Panc1 (cell line): ENCODE results near the gene VSIG10L2. TPM values are rescaled to one million over a fixed set of nuclear protein-coding genes. Genes with fewer than 3 reads are reported as not detected.

Experiments
- ATAC-seq: fragments of 200-7000 bp; cut with Tn5 transposase; 2 replicates; pipeline ENCODE4 v1.9.1; 2020; ENCODE audit warnings: mild to moderate bottlenecking, moderate library complexity
- BruUV-seq: library from RNA; stranded (reverse); fragments of 400-500 nt; replicated peaks from 2 replicates; lab custom pipeline; 2021; lab: Mats Ljungman, UMichigan
- CTCF ChIA-PET: fragments of 300-600 bp; sonication (Branson Sonifier 250); formaldehyde crosslinking; loops from one replicate; lab custom pipeline; 2022; ENCODE audit warnings: antibody characterized with exemption; lab: Charles Lee
- POLR2A ChIA-PET: fragments of 300-600 bp; sonication (Branson Sonifier 250); formaldehyde crosslinking; loops from one replicate; lab custom pipeline; 2022; ENCODE audit warnings: antibody characterized with exemption; lab: Charles Lee
- DNase-seq: peaks from one replicate; pipeline ENCODE4 v3.0.0-alpha.2; 2010; ENCODE audit warnings: low read depth, low spot score
- H3K27ac ChIP-seq: 2 replicates; pipeline ENCODE4 v1.5.1; 2011; ENCODE audit warnings: mild to moderate bottlenecking, low read length, inconsistent platforms
- H3K27me3 ChIP-seq: fragments of 200-500 bp; sonication (Bioruptor generic); 2 replicates; pipeline ENCODE4 v1.6.0; 2014; ENCODE audit warnings: low read length, inconsistent platforms; ENCODE audit not compliant: control insufficient read depth, insufficient read depth
- H3K36me3 ChIP-seq: fragments of 200-500 bp; sonication (Bioruptor generic); 2 replicates; pipeline ENCODE4 v1.5.1; 2014; ENCODE audit warnings: inconsistent platforms, mild to moderate bottlenecking, low read length, moderate library complexity; ENCODE audit not compliant: control insufficient read depth, insufficient read depth
- H3K4me1 ChIP-seq: 2 replicates; pipeline ENCODE4 v1.5.1; 2011; ENCODE audit warnings: inconsistent platforms, mild to moderate bottlenecking, low read length, moderate library complexity; ENCODE audit not compliant: control insufficient read depth, insufficient read depth
- H3K4me3 ChIP-seq, 2 experiments: 2 replicates each; pipeline ENCODE4 v1.5.1; 2011 to 2012; ENCODE audit warnings: low read depth in 2 of 2, low read length in 2 of 2, mild to moderate bottlenecking in 2 of 2, inconsistent platforms in 1 of 2, moderate library complexity in 1 of 2
- H3K9me3 ChIP-seq: fragments of 200-500 bp; sonication (Bioruptor generic); 2 replicates; pipeline ENCODE4 v1.5.1; 2014; ENCODE audit warnings: low read depth, mild to moderate bottlenecking, inconsistent platforms, low read length, moderate library complexity; ENCODE audit not compliant: control insufficient read depth, insufficient read depth
- POLR2AphosphoS5 ChIP-seq: IDR thresholded peaks from 2 replicates; pipeline ENCODE4 v1.6.1; 2012; ENCODE audit warnings: mild to moderate bottlenecking, low read depth, low read length, moderate library complexity
- REST ChIP-seq, 2 experiments: IDR thresholded peaks; 2 replicates each; pipeline ENCODE4 v1.6.1; 2011 to 2012; ENCODE audit warnings: low read depth in 2 of 2, control low read depth in 1 of 2, low read length in 1 of 2, mild to moderate bottlenecking in 1 of 2, moderate library complexity in 1 of 2; ENCODE audit not compliant: insufficient read depth in 1 of 2
- SIN3A ChIP-seq: IDR thresholded peaks from 2 replicates; pipeline ENCODE4 v1.6.1; 2012; ENCODE audit warnings: low read depth, mild to moderate bottlenecking, low read length, moderate library complexity, borderline replicate concordance; ENCODE audit not compliant: insufficient read depth
- TCF7L2 ChIP-seq: IDR thresholded peaks from 2 replicates; pipeline ENCODE4 v1.6.1; 2011; ENCODE audit warnings: mild to moderate bottlenecking, low read depth, low read length, inconsistent platforms
- in situ Hi-C: cut with HindIII; loops from 2 replicates; pipeline ENCODE4 v1.10.0; 2016; ENCODE audit warnings: low sequenced_read_pairs, low pct_unique_long_range_greater_than_20kb
- intact Hi-C: fragments of 100-400 bp; cut with micrococcal nuclease; formaldehyde crosslinking; loops from one replicate; pipeline ENCODE4 v1.10.0; 2022; ENCODE audit not compliant: unreplicated experiment
- total RNA-seq: library from RNA; stranded (reverse); gene quantifications from one replicate; pipeline ENCODE4 v1.2.1, GENCODE V29; 2021; ENCODE audit not compliant: unreplicated experiment
- TF ChIP-seq, protein P1 (sequence below): fragments of 450-650 bp; IDR thresholded peaks from 2 replicates; pipeline ENCODE4 v1.5.1; 2017; ENCODE audit warnings: mild to moderate bottlenecking

The VSIG10L2 gene
- total RNA-seq, 1 experiment from 2014 or later, result not detected

DNA sequence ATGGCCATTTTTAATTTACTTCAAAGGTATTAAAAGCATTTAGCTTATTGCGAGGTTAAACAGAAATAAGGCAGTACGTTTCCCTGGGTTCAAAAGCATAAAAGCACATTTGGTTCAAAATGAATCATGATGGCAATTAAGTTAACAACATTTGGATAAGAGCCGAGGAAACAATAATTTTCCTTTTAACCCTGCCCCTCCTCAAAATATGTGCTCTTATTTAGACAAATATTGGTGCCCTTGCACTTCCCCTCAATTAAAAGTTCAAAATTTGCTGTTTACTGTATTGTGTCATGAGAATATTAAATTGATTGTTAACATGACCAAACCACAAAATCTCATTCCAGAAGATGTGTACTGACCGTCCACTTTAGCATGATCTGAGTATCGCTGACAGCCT lies 48.7 kb downstream of the VSIG10L2 start:
- Histone ChIP-seq H3K4me3 (no peak overlapping the region), H3K9me3 (no peaks in the 10 kb centered on the region), H3K27me3 (no peaks in the 10 kb centered on the region), H3K36me3 (no peaks in the 10 kb centered on the region), H3K4me1 (no peaks in the 10 kb centered on the region), H3K27ac (no peak overlapping the region)
- no peak for DNase-seq
- no TSS peak for BruUV-seq
- intact Hi-C loops (no loop called here), in situ Hi-C loops (no loop called here)
- no peak for ATAC-seq
- POLR2A ChIA-PET, result no interaction called here
- CTCF ChIA-PET, result no interaction called here
- TF ChIP-seq, protein P1, sequence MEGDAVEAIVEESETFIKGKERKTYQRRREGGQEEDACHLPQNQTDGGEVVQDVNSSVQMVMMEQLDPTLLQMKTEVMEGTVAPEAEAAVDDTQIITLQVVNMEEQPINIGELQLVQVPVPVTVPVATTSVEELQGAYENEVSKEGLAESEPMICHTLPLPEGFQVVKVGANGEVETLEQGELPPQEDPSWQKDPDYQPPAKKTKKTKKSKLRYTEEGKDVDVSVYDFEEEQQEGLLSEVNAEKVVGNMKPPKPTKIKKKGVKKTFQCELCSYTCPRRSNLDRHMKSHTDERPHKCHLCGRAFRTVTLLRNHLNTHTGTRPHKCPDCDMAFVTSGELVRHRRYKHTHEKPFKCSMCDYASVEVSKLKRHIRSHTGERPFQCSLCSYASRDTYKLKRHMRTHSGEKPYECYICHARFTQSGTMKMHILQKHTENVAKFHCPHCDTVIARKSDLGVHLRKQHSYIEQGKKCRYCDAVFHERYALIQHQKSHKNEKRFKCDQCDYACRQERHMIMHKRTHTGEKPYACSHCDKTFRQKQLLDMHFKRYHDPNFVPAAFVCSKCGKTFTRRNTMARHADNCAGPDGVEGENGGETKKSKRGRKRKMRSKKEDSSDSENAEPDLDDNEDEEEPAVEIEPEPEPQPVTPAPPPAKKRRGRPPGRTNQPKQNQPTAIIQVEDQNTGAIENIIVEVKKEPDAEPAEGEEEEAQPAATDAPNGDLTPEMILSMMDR, result no peak
- TF ChIP-seq REST (IDR thresholded peaks at IDR 0.05; ENCODE audit: insufficient read depth in 1 of 2, low read depth in 2 of 2, low read length in 1 of 2) (no peak), POLR2AphosphoS5 (no peak), TCF7L2 (no peak), SIN3A (no peak)

DNA sequence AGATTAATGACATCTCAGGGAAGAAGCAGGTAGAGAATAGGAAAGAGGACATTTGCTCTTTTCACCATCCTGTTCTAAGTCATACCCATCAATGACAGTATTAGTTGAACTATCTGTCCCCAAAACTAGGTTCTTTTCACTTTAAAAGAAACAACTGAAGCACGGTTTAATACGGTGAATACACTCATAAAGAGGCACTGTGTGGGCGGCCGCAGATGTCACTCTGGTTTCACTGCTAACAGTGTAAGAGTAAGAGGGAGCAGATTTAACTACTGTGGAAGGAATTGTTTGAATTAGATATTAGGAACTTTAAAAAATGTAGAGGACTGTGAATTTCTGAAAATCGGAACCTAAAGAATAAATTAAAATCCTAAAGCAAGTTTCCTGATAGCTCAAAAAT lies 49.5 kb downstream of the VSIG10L2 start:
- in situ Hi-C loops, result no loop called here
- Histone ChIP-seq H3K9me3 (no peaks in the 10 kb centered on the region), H3K4me1 (no peaks in the 10 kb centered on the region), H3K4me3 (no peak overlapping the region), H3K36me3 (no peaks in the 10 kb centered on the region), H3K27ac (no peak overlapping the region), H3K27me3 (no peaks in the 10 kb centered on the region)
- ATAC-seq (no peak), DNase-seq (no peak)
- BruUV-seq, result no TSS peak
- TF ChIP-seq, protein P1, result no peak
- TF ChIP-seq TCF7L2 (no peak), POLR2AphosphoS5 (no peak), SIN3A (no peak), REST (IDR thresholded peaks at IDR 0.05; ENCODE audit: insufficient read depth in 1 of 2, low read depth in 2 of 2, low read length in 1 of 2) (no peak)
- CTCF ChIA-PET, result interaction anchor here (0.5 kb wide), 1 partner anchor 45 kb away, joined by 12 read pairs; no protein-coding TSS in a partner anchor
- intact Hi-C loops, result no loop called here
- POLR2A ChIA-PET, result no interaction called here
